GM21390 (cell line): ENCODE results near the gene IGSF22.
A peak's percentile ranks its signal among the peaks of the same experiment; 100 is the strongest.

Source experiments
- ATAC-seq: cut with Tn5 transposase; IDR thresholded peaks from one replicate; pipeline ENCODE4 v1.9.1; 2021; ENCODE audit not compliant: unreplicated experiment

Gene IGSF22

GRCh38 chr11:18745251-18745650 lies 19.3 kb upstream of the IGSF22 start:
- no peak for ATAC-seq

GRCh38 chr11:18743900-18744514 lies 18.0 kb upstream of the IGSF22 start:
- ATAC-seq, result no peak

- no peak for ATAC-seq
Observed at GRCh38 chr11:18743365-18743764, 17.4 kb upstream of the IGSF22 start.

- no peak for ATAC-seq
Observed at GRCh38 chr11:18741783-18742182, 15.8 kb upstream of the IGSF22 start.

- ATAC-seq, result no peak
Observed at GRCh38 chr11:18739685-18740084, 13.7 kb upstream of the IGSF22 start.

GRCh38 chr11:18737642-18738041 lies 11.7 kb upstream of the IGSF22 start:
- ATAC-seq, result no peak

GRCh38 chr11:18736590-18737148 lies 10.7 kb upstream of the IGSF22 start:
- no peak for ATAC-seq

GRCh38 chr11:18733202-18733601 lies 7.2 kb upstream of the IGSF22 start:
- ATAC-seq, result no peak

GRCh38 chr11:18731949-18732821 lies 6.2 kb upstream of the IGSF22 start:
- no peak for ATAC-seq

- ATAC-seq, result no peak
Observed at GRCh38 chr11:18731441-18731840, 5.5 kb upstream of the IGSF22 start.

GRCh38 chr11:18730020-18730419 lies 4.0 kb upstream of the IGSF22 start:
- ATAC-seq, result no peak

- ATAC-seq, result no peak
Observed at GRCh38 chr11:18729426-18729825, 3.4 kb upstream of the IGSF22 start.

- no peak for ATAC-seq
Observed at GRCh38 chr11:18728658-18729057, 2.7 kb upstream of the IGSF22 start.

- peak; percentile 67 for ATAC-seq
Observed at GRCh38 chr11:18727479-18728236, 1.7 kb upstream of the IGSF22 start.

GRCh38 chr11:18723991-18724390 lies 2.0 kb downstream of the IGSF22 start:
- ATAC-seq, result no peak

- peak; percentile 16 for ATAC-seq
Observed at GRCh38 chr11:18722293-18722637, 3.7 kb downstream of the IGSF22 start.

- peak; percentile 80 for ATAC-seq
Observed at GRCh38 chr11:18721561-18722292, 4.3 kb downstream of the IGSF22 start.

- ATAC-seq, result peak; percentile 82
Observed at GRCh38 chr11:18720808-18721560, 5.0 kb downstream of the IGSF22 start.

GRCh38 chr11:18720091-18720807 lies 5.7 kb downstream of the IGSF22 start:
- ATAC-seq, result no peak
